ENCODE measurements around the gene USP3. TPM values are rescaled to one million over a fixed set of nuclear protein-coding genes. Genes with fewer than 3 reads are reported as not detected.

USP3 gene
- total and polyA plus RNA-seq, 2 of the 4 experiments (the other 2 are of a cell fraction), result 17.3 to 52.3 TPM

GRCh38 chr15:63507878-63508818 is 3.8 kb downstream of the USP3 start:
- Histone ChIP-seq H4K20me1 (ENCODE audit: insufficient read depth, low read length) (peaks cover 51% of the 10 kb centered on the region; the same call in 1 of the 2 replicates), H4K91ac (ENCODE audit: insufficient read depth, low read depth, low read length) (no peak overlapping the region), H3K4me1 (ENCODE audit: control insufficient read depth, insufficient read depth, low read length) (peaks cover 13% of the 10 kb centered on the region), H2AFZ (replicated peaks; ENCODE audit: low read length, poor library complexity) (no peak overlapping the region), H3K4me3 (ENCODE audit: insufficient read depth, low read depth, low read length) (no peak overlapping the region), H3K9me3 (ENCODE audit: control insufficient read depth, insufficient read depth, low read length) (no peaks in the 10 kb centered on the region), H3K27me3 (ENCODE audit: control insufficient read depth, insufficient read depth, low read length) (no peaks in the 10 kb centered on the region), H3K56ac (ENCODE audit: extremely low read depth, insufficient read depth, low read length) (no peak overlapping the region), H3K9ac (ENCODE audit: low read depth, low read length) (no peak overlapping the region), H3K79me1 (ENCODE audit: low read depth in 1 of 2, low read length in 2 of 2) (peaks cover 10 to 55% of the 10 kb centered on the region in 2 experiments), H3K9me1 (ENCODE audit: insufficient read depth, low read length) (peaks cover 6% of the 10 kb centered on the region; the same call in 1 of the 2 replicates), H2AK5ac (ENCODE audit: low read depth, low read length) (no peak overlapping the region), H3K27ac (ENCODE audit: insufficient read depth, low read length) (no peak overlapping the region), H3K4ac (ENCODE audit: low read depth, low read length) (no peak overlapping the region), H3K4me2 (ENCODE audit: low read depth, low read length) (no peak overlapping the region), H3K18ac (ENCODE audit: low read depth, low read length) (no peak overlapping the region), H2BK15ac (ENCODE audit: low read depth, low read length) (no peak overlapping the region), H4K8ac (ENCODE audit: low read depth in 2 of 2, low read length in 2 of 2) (no peak overlapping the region), H2BK20ac (ENCODE audit: low read depth, low read length) (no peak overlapping the region), H4K5ac (ENCODE audit: low read depth, low read length) (no peak overlapping the region), H2AK9ac (replicated peaks; ENCODE audit: low read depth, low read length, poor library complexity) (no peak overlapping the region), H3K23ac (ENCODE audit: low read depth, low read length) (no peak overlapping the region; the same call in 1 of the 2 replicates), H2BK5ac (ENCODE audit: low read depth, low read length, poor library complexity, severe bottlenecking) (no peak overlapping the region), H2BK120ac (ENCODE audit: low read depth, low read length) (no peak overlapping the region), H3K14ac (replicated peaks; ENCODE audit: low read depth, low read length) (no peak overlapping the region), H3K36me3 (ENCODE audit: control insufficient read depth, insufficient read depth, low read length) (no peaks in the 10 kb centered on the region)
- CTCF ChIA-PET, result no interaction called here
- TF ChIP-seq MAZ (IDR thresholded peaks at IDR 0.05; ENCODE audit: borderline replicate concordance, low read depth, low read length), result no peak
- no peak for TF ChIP-seq ELK1 (IDR thresholded peaks at IDR 0.05; ENCODE audit: borderline replicate concordance, low read depth, low read length)
- TF ChIP-seq MAFK (IDR thresholded peaks at IDR 0.05; ENCODE audit: low read depth, low read length), result no peak
- no peak for TF ChIP-seq MXI1 (IDR thresholded peaks at IDR 0.05; ENCODE audit: borderline replicate concordance, low read depth, low read length)
- no peak for TF ChIP-seq RFX5 (IDR thresholded peaks at IDR 0.05; ENCODE audit: low read depth, low read length)
- TF ChIP-seq CEBPB (IDR thresholded peaks at IDR 0.05; ENCODE audit: low read depth, low read length), result no peak
- no peak for TF ChIP-seq FOS (IDR thresholded peaks at IDR 0.05; ENCODE audit: low read depth, low read length)
- TF ChIP-seq USF2 (IDR thresholded peaks at IDR 0.05; ENCODE audit: low read depth, low read length), result no peak
- no peak for TF ChIP-seq CHD1 (IDR thresholded peaks at IDR 0.05; ENCODE audit: low read depth, low read length)
- intact Hi-C loops (cut with micrococcal nuclease), result no loop called here
- no peak for ATAC-seq (ENCODE audit: low read depth)
- in situ Hi-C loops (cut with MboI; ENCODE audit: low sequenced_read_pairs), result no loop called here
- WGBS, 2 experiments (ENCODE audit: extremely low coverage in 2 of 2, insufficient read length in 1 of 2), result no CpG with 5 or more reads among the region's 2 CpGs
- dilution Hi-C loops (cut with HindIII; ENCODE audit: low sequenced_read_pairs, unreplicated experiment), result no loop called here
- no peak for DNase-seq
- BruUV-seq (replicated peaks), result no TSS peak
- POLR2A ChIA-PET (ENCODE audit: unreplicated experiment), result interaction anchor here (0.5 kb wide), 1 partner anchor 65 kb away, joined by 4 read pairs; no protein-coding TSS in a partner anchor
